SW 1271 (cell line): ENCODE data around the gene POPDC3.

Source experiments
- DNase-seq, 2 experiments: peaks; one replicate each; lab custom pipeline; 2025; lab: John Stamatoyannopoulos, UW

POPDC3 gene

GRCh38 chr6:105151644-105152043, 28.2 kb downstream of the POPDC3 start:
- no peak for DNase-seq

DNA sequence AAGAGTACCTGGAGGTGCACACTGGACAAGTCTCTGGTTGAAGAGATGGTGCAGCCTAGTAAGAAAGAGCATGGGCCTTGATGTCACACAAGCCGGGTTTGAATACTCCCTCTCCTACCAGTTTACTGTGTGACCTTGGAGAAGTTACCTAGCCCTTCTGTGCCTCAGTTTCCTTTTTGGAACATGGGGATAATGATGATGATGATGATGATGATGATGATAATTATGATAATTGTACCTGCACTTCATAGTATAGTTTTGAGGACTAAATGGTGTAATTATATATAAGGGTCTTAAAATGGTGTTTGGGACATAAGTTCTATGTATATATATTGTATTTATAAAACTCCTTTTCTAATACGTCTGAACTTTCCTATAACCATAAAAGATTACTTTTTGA, 41.7 kb downstream of the POPDC3 start:
- DNase-seq, result no peak

DNA sequence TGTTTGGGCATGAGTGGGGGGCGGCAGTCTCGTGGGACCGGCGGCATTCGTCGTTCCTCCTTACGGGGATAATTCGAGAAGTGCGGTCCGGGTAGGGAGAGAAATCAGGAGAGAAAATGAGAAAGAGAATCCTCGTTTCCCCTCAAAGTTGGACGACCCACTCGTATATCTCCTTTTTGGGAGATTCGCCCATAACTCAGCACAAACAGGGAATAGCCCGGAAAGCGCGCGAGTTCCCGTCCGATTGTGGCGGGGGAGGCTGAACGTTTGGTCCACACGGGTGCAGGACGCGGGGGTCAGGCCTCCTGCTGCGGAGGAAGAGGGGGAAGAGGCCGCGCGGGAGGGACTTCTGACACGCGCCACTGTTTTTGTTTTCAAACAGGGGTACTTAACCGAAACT, 42.4 kb downstream of the POPDC3 start:
- DNase-seq, result no peak

DNA sequence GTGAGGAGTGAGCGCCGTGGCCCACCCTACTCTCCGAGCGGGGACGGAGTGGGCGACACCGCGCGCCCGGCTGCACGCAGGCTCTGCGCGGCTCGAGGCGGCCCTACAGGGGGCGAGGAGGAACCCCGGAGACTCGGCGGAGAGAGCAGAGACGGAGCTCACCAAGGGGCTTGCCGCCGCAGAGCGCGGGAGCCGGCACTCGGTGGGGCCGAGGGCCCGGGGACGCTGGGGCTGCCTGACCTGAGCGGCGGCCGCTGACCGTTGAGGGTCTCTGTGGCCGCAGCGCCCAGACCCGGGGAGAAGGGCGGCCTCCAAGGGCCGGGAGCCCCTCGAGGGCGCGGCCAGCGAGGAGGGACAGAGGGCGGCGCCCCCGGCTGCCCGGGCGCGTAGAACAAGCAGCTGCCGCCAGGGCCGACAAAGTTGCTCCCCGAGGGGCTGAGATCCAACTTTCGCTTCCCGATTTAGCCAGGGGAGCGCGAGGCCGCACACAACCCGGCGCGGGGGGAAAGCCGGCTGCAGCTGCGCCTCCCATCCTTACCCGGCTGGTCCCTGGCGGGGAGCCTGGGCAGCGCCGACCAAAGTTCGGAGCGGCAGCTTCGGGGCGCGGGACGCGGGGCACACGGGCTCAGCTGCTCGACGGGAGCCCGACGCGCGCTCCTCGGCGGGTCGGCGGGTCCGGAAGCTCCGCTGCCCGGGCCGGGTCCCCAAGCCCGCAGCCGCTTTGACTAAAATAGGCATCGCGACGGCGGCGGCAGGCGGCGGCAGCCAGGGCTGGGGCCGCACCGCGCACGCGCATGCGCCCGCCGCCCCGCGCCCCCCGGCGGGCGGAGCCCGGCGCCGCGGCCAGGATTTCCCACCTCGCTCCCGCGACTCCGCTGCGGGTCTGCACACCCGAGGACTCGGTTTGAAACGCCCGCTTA, 43.1 kb downstream of the POPDC3 start:
- DNase-seq, result peak; percentile 21 to 27

GRCh38 chr6:105135907-105136430, 43.8 kb downstream of the POPDC3 start:
- DNase-seq, result no peak

DNA sequence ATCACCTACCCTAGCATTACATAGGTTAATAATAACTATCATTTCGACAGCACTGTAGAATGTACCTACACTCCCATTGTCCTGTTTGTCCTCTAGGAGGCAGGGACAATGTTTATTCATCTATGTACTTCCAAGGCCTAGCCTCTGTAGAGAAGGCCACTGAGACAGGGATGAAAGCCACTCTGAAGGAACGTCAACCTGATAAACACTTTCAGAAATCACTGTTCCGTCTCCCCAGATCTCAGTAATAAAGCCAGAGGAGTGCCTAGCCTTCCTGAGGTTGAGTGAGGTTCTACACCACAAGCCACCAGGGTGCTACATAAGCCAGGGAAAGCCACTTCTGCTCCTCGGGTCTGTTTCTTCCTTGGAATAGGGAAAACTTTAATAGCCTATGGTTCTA, 44.8 kb downstream of the POPDC3 start:
- DNase-seq, result peak in 1 of 2 experiments; percentile 19

DNA sequence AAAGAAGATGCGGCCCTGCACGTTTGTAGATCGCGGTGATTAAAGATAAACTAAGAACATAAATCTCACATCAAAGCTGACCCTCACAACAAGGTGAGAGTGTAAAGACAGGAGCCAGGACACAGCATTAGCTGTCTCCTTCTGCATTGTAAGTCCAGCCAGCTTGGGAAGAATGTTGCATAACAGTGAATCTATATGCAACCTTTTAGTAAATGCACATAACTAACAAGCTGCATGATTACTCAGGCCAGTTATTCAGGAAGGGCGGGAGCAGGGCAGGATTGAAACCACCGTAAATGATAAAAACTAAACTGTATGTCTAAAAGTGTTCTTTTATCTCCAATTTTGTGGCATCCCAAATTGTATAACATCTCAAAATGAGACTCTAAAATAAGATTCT, 57.1 kb downstream of the POPDC3 start:
- no peak for DNase-seq

- no peak for DNase-seq
These were observed 57.8 kb downstream of the POPDC3 start for GRCh38 chr6:105121981-105122380.

- DNase-seq, result no peak
These were observed 59.2 kb downstream of the POPDC3 start for GRCh38 chr6:105120570-105120969.

DNA sequence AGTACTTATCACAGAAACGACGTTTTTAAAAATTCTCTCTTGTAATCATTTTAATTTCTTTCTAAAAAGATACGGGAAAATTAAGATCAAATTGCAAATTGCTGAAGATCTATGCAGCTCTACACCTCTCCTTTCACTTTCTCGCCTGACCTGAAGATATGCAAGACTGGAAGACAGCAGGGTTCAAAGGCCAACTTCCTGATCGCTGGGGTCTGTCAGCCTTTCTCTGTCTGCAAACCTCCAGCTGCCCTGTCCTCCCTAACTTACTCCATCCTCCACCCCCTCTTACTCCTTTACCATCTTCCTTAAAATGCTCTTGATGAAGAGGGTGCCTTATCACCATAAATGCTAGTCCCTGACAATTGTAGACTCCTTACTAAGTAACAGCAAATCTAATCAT, 63.7 kb downstream of the POPDC3 start:
- no peak for DNase-seq

GRCh38 chr6:105113422-105113821, 66.4 kb downstream of the POPDC3 start:
- DNase-seq, result no peak

GRCh38 chr6:105112577-105112976, 67.2 kb downstream of the POPDC3 start:
- DNase-seq, result no peak

DNA sequence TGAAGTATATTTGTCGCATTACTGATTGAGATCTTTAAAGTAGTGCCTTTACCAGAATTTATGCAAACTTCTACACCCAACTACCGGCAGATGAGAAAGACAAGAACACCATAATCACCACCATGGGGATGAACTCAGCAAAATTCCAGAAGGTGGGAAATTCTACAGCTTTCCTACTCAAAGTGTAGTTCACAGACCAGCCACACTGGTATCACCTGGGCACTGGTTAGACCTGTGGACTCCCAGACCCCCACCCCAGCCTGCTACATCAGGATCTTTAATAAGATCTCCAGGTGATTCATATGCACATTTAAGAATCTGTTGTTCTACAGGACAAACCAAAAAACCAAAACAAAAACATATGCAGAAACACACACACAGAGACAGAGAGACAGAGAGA, 67.9 kb downstream of the POPDC3 start:
- no peak for DNase-seq

GRCh38 chr6:105111105-105111504, 68.7 kb downstream of the POPDC3 start:
- DNase-seq, result no peak

GRCh38 chr6:105109955-105110895, 69.6 kb downstream of the POPDC3 start:
- DNase-seq, result no peak

DNA sequence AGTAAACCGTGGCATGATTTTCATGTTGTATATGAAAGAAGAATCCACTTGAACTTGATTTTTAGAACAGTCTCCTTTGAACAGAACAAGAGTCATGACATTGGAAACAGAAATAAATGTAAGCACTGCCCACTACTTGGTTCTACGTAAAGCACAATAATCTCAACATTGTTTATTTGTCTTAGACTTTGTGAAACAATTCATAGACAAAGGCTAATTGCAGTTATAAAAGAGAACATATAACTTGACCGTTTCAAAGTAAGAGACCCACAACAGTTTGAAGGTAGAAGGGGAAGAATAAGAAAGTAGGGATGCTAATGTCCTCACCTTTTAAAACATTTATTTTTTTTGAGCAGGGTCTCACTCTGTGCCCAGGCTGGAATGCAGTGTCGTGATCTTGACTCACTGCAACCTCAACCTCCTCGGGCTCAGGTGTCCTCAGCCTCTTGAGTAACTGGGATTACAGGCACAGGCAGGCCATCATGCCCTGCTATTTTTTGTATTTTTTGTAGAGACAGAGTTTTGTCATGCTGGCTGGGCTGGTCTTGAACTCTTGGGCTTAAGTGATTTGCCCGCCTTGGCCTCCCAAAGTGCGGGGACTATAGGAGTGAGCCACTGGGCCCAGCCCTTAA, 71.1 kb downstream of the POPDC3 start:
- DNase-seq, result no peak
